Epithelial cell of proximal tubule (primary cell): Measurements from ENCODE around the gene MPPED1. TPM values are rescaled to one million over a fixed set of nuclear protein-coding genes. Genes with fewer than 3 reads are reported as not detected.

Experiments
- DNase-seq: peaks from one replicate; pipeline ENCODE4 v3.0.0-alpha.2; 2011; ENCODE audit warnings: low read depth
- H3K4me3 ChIP-seq: 2 replicates; pipeline ENCODE4 v1.5.1; 2011; ENCODE audit warnings: low read depth, mild to moderate bottlenecking, low read length
- total RNA-seq: library from RNA; depleted of rRNA; stranded (reverse); fragments of >200 nt; gene quantifications from 2 replicates; pipeline ENCODE4 v1.2.3, GENCODE V29; 2015
- TF ChIP-seq, protein P1 (sequence below): conservative IDR thresholded peaks from 2 replicates; pipeline ENCODE4 v1.5.1; 2012; ENCODE audit warnings: low read depth, mild to moderate bottlenecking, low read length

Gene MPPED1
- total RNA-seq, 1 donor from 2014 or later = not detected

DNA sequence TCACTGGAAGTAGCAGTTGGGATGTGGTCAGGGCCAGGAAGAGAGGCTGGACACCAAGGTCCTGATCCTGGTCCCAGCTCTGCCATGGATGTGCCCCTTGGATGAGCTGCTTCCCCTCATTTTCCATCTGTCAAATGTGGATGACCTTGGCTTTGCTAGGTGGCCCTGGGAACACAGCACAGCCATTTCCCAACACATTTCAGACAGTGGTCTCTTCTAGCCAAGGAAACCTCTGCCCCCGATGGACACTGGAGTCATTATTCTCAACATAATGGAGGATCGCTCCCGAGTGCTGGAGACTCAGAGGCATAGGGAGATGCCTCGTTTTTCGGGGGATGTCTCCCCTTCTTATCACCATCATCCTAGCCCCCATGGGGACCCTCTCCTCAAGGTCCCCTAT is 13.6 kb upstream of the MPPED1 start:
- no peak for DNase-seq
- no peak overlapping the region for H3K4me3 ChIP-seq
- TF ChIP-seq, protein P1, sequence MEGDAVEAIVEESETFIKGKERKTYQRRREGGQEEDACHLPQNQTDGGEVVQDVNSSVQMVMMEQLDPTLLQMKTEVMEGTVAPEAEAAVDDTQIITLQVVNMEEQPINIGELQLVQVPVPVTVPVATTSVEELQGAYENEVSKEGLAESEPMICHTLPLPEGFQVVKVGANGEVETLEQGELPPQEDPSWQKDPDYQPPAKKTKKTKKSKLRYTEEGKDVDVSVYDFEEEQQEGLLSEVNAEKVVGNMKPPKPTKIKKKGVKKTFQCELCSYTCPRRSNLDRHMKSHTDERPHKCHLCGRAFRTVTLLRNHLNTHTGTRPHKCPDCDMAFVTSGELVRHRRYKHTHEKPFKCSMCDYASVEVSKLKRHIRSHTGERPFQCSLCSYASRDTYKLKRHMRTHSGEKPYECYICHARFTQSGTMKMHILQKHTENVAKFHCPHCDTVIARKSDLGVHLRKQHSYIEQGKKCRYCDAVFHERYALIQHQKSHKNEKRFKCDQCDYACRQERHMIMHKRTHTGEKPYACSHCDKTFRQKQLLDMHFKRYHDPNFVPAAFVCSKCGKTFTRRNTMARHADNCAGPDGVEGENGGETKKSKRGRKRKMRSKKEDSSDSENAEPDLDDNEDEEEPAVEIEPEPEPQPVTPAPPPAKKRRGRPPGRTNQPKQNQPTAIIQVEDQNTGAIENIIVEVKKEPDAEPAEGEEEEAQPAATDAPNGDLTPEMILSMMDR = no peak

GRCh38 chr22:43398910-43399309 is 12.9 kb upstream of the MPPED1 start:
- H3K4me3 ChIP-seq = no peak overlapping the region
- no peak for DNase-seq
- TF ChIP-seq, protein P1 = no peak

- DNase-seq = no peak
- H3K4me3 ChIP-seq = no peak overlapping the region
- TF ChIP-seq, protein P1 = no peak
These were observed 12.4 kb upstream of the MPPED1 start for GRCh38 chr22:43399338-43399979.

DNA sequence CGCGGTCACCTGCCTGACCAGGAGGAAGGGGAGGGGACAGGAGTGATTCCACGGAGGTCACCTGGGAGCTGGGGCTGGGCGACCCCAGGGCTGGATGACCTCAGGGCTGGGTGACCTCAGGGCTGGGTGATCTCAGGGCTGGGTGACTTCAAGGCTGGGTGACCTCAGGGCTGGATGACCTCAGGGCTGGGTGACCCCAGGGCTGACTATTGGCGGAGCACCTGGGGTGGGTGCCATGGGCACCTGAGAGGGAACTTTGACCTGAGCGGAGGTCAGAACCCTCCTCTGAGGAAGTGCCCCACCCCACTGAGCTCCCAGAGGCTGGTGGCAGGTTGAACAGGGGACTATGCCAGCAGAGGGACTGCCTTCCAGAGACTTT is 11.8 kb upstream of the MPPED1 start:
- H3K4me3 ChIP-seq = no peak overlapping the region
- DNase-seq = no peak
- TF ChIP-seq, protein P1 = no peak

- DNase-seq = no peak
- H3K4me3 ChIP-seq = no peak overlapping the region
- TF ChIP-seq, protein P1 = no peak
These were observed 11.4 kb upstream of the MPPED1 start for GRCh38 chr22:43400449-43400848.

- TF ChIP-seq, protein P1 = no peak
- no peak for DNase-seq
- H3K4me3 ChIP-seq = no peak overlapping the region
These were observed 10.6 kb upstream of the MPPED1 start for GRCh38 chr22:43401233-43401632.

DNA sequence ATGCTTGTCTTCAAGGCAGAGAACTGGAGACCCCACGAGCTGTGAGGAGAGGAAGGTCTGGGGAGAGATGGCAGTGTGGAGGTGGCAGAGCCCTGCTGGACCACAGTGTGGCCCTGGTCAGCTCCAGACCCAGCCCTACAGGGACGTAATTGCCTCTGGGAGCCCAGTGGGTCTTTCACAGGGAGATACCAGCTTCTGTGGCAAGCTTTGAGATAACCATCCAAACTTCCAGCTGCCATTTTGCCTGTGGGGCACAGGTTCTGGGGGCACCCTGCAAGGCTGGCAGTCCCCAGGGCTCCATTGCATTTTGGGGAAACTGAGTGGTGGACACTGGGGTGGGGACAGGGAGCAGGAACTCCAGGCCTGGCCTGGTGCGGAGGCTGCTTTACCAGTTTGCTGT is 10.2 kb upstream of the MPPED1 start:
- TF ChIP-seq, protein P1 = no peak

More for the DNA sequence above, 10.2 kb upstream of the MPPED1 start:
- H3K4me3 ChIP-seq = no peak overlapping the region
- DNase-seq = no peak
